Fibroblast of villous mesenchyme (primary cell): Measurements from ENCODE around the gene TATDN2. TPM values are rescaled to one million over a fixed set of nuclear protein-coding genes. Genes with fewer than 3 reads are reported as not detected.
"Not testable (repeated sequence)": the region's sequence is repeated elsewhere in the genome, so short reads cannot be mapped to it uniquely, and the experiment has no call there.

Source experiments
- DNase-seq: peaks from one replicate; pipeline ENCODE4 v3.0.0-alpha.2; 2010; ENCODE audit warnings: low read depth
- H3K4me3 ChIP-seq: 2 replicates; pipeline ENCODE4 v1.5.1; 2011; ENCODE audit warnings: low read depth, mild to moderate bottlenecking, low read length
- CTCF ChIP-seq: IDR thresholded peaks from 2 replicates; pipeline ENCODE4 v1.5.1; 2012; ENCODE audit warnings: low read depth, mild to moderate bottlenecking, low read length; ENCODE audit not compliant: insufficient read depth
- total RNA-seq: library from RNA; depleted of rRNA; stranded (reverse); fragments of >200 nt; gene quantifications from 2 replicates; pipeline ENCODE4 v1.2.3, GENCODE V29; 2012

TATDN2 gene
- total RNA-seq, 1 donor: 16.0 TPM

- TF ChIP-seq CTCF: no peak
- no peak overlapping the region for H3K4me3 ChIP-seq
- no peak for DNase-seq
These were observed 12.0 kb downstream of the TATDN2 start for GRCh38 chr3:10260211-10260701.

- no peak for TF ChIP-seq CTCF
- no peak overlapping the region for H3K4me3 ChIP-seq
- no peak for DNase-seq
These were observed 13.8 kb downstream of the TATDN2 start for GRCh38 chr3:10262027-10262426.

- peak; percentile 71 for DNase-seq
- H3K4me3 ChIP-seq: peak overlapping the region; percentile 45
- peak; percentile 65 for TF ChIP-seq CTCF
These were observed 15.5 kb downstream of the TATDN2 start for GRCh38 chr3:10263646-10264363.

GRCh38 chr3:10265833-10266232 lies 17.6 kb downstream of the TATDN2 start:
- no peak for TF ChIP-seq CTCF
- H3K4me3 ChIP-seq: no peak overlapping the region
- DNase-seq: no peak

GRCh38 chr3:10266936-10267335 lies 18.7 kb downstream of the TATDN2 start:
- H3K4me3 ChIP-seq, DNase-seq: not testable (repeated sequence)

GRCh38 chr3:10268116-10268515 lies 19.9 kb downstream of the TATDN2 start:
- H3K4me3 ChIP-seq: no peak overlapping the region
- no peak for TF ChIP-seq CTCF
- no peak for DNase-seq

GRCh38 chr3:10268930-10269329 lies 20.7 kb downstream of the TATDN2 start:
- no peak for DNase-seq
- TF ChIP-seq CTCF: no peak
- no peak overlapping the region for H3K4me3 ChIP-seq
